HG03025 (cell line): Measurements from ENCODE around the gene SGCD.

ENCODE experiments used
- ATAC-seq: cut with Tn5 transposase; IDR thresholded peaks from one replicate; pipeline ENCODE4 v1.9.1; 2021; ENCODE audit warnings: mild to moderate bottlenecking, moderate library complexity; ENCODE audit not compliant: unreplicated experiment, low FRiP score

Gene SGCD

DNA sequence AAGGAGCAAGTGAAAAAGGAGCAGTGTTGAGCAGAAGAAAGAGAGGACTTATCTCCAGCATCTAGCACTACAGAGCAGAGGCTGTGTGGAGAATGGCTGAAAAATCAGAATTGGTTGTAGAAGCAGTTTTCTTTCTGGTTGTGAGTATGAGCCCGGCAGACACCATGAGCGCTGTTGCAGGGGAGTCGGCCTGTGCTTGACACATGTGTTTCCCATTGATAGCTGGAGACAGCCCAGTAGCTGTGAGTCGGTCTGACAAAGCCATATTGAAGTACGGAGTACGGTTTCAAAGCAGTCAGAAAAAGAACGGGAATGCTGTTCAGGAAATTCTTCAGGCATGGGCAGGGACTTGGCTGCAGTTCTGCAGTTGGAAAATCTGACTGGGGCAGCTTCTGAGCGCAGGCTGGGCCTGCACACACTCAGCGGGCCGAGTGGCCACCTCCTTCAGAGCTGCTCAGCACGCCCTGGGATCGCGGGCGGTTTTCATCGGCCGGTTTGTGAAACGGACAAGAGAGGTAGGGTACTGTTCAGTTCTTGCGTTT, at the start of gene SGCD:
TSS of gene SGCD (plus strand) at position 447 of the 542 bp plus-strand sequence.
- no peak for ATAC-seq

DNA sequence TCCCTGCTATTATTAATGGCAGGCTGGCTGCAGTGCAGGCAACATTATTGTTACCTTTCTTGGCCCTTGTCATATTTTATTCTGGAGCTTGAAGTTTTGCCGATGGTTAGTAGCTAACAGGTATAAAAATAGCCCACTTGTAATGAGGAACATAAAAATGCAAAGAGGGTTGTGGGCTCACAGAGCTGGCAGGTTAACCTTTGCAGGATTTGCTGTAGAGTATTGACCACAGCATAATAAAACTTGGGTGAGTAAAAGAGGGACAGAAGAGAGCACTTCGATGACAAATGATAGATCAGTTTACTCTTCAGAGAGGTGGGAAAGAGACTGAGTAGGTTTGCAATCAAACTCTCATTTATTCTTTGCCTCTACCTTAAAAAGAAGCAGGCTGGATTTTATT, 49.7 kb upstream of the SGCD start:
- ATAC-seq, result no peak

DNA sequence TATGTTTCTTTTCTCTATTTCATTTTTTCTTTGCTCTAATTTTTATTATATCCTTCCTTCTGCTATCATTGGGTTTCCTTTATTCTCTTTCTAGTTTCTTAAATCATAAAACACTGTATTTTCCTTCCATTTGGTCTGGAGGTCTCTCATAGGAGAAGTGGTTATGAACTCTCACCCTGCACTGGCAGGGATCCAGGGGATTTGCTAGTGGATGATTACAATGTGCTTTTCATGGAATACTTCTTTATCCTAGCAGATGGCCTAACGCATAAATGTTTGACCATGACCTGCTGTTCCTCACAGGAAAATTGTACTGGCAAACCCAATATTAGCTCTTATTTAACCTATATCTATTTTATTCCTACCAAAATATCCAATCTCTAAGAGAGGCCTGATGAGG, 31.5 kb upstream of the SGCD start:
- no peak for ATAC-seq

DNA sequence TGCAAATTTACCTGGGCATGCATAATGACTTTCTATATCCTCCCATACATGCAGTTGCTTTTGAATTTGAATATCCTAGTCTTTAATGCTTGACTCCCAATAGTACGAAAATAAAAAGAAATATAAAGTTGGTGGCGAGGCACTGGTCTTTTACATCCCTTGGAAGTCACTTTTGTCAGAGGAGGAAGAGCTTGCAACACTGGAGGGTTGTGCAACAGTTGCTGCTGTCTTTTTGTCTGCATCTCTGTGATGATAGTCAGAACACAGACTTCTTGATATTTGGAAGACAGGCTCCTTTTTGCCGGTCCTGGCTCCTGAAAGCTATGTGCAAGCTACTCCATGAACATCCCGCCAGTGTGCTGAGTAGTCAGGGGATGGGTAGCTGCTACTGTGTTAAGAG, 16.8 kb upstream of the SGCD start:
- ATAC-seq, result no peak

DNA sequence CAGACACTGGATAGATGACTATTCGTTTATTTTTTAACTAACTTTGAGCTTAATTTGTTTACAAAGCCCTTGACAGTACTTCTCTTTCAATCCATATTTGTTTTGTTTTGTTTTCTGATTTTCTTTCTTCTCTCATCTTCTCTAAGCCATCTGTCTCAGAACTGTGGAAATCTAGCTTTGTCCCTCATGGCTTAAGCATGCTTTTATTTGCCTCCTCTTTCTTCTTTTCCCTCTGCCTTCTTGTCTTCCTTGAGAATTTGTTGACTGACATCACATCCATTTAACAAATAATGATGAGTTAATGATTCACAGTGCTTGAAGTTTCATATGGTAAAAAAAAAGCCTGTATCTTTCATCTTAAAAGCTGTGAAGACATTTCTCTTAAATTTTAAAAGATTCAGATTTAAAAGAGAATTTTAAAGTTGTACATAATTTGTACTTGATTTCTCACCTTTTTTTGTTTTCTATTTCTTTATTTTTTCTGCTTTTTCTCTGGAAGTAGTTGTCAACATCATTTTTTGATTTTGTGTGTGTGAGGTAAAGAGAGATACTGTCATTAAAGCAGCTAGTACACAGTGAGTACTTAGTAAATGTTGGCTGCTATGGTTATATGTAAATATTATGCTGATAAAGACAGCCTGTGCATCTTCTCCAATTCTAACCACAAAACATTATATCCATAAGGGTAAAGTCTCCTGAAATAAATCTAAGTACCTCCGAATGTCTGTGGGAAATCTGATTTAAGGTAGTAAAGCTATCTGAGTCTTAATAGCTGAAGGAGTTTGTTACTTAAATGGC, 13.9 kb upstream of the SGCD start:
- no peak for ATAC-seq

DNA sequence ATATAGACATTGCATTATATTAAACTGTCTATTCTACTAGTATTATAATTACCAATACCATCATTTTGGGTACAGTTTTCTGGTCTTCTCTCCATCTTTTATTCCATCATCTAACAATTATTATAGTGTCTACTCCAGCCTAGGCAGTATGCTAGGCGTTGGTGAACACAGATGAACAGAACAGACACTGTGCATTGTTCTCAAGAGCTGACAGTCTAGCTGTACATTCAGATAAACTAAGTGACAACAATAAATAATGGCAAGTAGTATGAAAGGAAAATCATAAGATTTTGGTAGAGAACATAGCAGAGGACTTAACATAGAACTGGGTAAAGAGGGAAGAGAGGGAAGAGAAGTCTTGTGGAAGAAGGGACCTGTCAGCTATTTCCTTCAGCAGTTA, 12.5 kb upstream of the SGCD start:
- ATAC-seq, result no peak

DNA sequence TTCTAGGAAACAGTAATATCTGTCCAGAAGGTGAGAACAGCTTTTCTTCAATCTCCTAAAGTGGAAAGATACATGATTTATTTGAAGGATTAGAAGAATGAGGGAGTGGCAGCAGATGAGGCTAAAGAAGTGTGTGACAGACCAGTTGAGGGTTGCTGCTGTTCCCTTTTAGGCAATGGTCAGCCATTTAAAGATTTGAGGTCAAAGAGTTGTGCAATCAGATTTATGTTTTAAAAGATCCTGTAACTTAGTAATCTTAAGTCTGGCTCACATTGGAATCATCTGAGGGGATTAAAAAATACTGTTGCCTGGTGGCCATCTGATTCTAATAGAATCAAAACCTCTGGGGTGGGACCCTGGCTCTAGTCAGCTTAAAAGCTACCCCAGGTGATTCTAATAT, 4.3 kb upstream of the SGCD start:
- ATAC-seq, result no peak

DNA sequence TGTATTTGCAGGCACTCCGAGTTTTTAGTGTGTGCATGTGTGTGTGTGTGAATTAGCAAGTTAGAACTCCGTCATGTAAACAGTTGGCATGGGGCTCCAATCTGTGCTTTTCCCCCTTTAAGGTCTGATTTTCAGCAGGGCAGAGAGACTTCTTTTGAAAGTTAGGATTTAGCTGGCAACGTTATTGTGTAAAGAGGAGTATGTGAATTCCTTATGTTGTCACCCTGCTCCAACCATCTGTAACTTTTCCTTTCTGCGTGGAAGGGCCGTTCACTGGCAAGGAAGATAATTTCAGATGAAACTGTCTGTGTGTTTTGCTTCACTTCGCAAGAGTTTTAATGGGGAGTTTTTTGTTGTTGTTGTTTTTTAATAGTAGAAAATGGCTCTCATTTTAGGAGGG, 332 bp downstream of the SGCD start:
- ATAC-seq, result no peak

DNA sequence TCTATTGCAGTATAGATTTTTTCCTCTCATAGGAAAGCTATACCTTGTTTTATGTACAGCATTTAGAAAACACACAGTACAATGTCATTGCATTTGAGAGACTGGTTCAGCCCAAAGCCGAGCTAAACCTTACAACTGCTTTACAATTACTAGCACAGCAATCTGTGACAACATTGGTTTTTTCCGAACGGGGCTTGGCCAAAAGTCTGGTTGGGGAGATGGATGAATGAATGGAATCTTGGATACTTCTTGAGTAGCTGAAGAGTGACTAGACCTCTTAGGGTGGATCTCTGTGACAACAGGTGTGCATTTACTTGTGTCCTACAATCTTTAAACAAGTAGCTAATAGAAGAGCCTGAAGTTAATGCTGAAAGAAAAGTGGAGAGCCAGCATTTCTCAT, 1.2 kb downstream of the SGCD start:
- ATAC-seq, result no peak

DNA sequence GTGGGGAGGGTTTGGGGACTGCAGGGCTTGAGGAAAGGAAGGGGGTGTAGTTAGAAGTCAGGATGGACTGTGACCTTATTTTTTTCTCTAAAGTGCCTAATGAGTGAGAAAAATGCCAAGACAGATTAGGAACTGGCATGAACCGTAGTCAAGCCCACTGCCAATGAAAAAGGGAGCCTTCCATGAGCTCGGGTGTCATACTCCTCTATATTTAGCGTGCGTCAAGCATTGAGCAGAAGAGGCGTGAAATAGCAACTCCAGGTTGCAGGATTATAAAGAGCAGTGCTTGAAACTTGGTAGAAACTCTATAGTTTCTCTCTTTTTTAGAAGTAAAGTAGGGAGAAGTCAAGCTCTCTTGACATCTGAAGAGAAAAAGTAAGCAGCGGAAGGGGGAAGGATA, 1.8 kb downstream of the SGCD start:
- ATAC-seq, result no peak

DNA sequence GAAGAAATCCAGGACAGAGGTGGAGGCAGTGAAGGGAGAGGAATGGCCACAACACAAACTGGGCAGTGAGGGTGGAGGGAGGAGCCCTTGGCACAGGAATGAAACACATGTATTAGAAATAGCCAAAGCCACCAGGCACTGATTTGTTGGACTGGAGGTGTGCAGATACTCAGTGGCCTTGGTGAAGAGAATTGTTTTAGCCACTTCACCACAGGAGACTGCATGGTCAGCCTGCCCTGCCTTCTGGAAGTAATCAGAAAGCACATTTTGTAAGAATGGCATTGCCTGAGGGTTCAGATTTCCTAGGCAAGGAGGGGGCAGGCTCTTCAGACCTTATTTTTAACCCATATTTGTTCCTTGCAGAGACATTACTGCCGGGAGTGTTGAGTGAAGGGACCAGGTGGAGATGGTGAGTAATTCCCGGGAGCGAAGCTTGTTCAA, 2.2 kb downstream of the SGCD start:
- no peak for ATAC-seq

DNA sequence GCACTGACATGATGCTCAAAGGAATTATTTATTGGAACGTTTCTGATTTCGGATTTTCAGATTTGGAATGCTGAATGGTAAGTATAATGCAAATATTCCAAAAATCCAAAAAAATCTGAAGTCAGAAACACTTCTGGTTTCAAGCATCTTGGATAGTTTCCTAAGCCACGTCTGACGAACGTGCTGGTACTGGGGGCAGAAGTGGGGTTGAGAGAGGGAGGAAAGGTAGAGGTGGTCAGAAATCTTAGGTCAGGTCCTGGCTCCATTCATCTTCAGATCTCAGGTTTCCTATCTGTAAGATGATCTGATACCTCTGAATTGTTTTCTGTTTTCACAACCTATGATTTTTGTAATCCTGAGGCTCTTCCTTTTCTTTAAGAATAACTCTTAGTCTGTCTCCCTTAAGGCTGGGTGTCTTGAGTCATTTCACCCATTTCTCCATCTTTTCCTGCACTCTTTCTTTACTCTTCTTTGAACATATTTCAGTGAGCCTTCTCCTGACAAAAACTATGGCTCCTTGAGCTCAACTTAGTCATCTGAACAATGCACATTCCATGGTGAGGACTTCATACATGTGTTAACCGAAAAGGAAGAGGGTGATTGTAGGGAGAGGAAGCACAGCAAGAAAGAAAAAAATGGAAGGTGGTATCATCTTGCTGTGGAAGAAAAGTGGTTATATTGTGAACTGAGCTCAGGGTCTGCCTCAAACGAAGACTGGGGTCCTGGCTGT, 3.3 kb downstream of the SGCD start:
- ATAC-seq, result no peak

DNA sequence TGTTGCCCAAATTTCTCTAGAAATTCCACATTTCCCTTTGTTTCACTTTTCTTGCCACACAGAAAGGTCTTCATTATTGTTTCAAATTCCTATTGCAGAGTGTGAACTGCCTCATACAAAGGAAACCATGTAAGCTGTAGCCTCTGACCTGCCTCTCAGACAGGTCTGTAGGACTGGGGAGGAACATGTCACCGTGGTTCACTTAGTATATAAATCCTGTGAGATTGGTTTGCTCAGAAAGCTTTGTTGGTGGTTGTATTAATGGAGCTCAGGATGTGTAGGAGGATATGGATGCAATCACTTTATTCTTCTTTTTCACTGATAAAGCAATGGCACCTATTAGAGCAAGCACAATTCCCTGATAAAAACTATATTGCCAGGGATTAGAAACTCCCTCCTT, 4.2 kb downstream of the SGCD start:
- ATAC-seq, result no peak

DNA sequence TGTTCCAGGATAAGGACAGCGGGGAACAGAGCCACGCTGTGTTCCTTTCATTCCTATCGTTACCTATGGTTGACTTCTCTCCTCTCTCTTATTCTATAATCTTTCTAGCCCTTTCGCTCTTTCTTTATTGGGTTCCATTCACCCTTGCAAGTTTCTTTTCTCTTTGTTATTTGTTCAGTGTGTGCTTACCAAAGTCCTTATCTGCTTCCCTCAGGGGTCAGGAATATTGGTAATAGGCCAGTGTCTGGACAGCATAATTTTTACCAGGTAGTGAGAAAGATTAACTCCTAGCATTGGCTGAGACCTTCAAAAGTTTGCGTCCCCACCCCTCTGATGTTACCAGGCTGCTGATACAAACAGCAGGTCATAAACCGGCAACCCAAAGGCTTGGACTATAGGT, 4.9 kb downstream of the SGCD start:
- ATAC-seq, result no peak

DNA sequence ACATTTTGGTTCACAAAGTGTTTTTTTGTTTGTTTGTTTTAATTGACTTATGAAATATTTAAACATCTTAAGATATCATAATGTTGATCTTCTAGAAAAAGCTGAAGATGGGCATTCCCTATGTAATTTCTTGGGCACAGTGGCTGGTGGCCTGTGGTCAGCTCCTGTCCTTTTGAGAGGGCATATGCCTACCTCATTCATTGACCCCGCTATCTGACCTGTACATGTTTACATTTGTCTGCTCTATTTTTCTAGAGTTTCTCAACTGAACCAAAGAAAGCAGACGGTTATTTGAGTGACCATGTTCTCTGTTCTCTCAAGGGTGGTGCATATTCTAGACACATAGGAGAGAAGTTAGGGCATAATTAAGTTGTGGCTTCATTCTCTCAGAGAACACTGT, 5.3 kb downstream of the SGCD start:
- no peak for ATAC-seq

DNA sequence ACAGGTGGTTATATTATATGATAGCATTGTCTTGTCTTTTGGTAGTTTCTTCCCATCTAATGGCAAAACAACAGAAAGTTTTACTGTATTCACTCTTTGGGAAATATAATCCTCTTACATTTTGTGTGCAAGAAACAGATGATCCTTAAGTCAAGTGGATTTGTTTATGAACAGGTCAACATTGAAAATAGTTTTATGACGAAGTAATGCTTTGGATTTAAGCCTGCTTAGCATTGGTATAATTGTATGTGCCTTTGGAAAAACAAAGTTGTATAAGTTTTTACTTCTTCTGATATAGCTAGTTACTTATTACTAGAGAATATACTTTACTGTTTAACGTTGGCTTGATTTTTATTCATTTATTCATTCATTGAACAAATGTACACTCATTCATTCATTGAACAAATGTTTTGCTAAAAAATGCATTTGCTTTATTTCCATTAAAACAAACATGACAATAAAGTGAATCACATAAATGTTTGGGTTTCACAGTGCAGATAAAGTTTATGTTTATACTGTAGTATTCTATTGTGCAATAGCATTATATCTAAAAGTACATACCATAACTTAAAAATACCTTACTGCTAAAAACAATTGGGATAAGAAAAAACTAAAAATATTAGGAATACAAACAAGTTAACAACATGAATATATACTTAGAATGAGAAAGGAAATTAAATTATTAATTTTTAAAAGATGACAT, 12.3 kb downstream of the SGCD start:
- no peak for ATAC-seq

DNA sequence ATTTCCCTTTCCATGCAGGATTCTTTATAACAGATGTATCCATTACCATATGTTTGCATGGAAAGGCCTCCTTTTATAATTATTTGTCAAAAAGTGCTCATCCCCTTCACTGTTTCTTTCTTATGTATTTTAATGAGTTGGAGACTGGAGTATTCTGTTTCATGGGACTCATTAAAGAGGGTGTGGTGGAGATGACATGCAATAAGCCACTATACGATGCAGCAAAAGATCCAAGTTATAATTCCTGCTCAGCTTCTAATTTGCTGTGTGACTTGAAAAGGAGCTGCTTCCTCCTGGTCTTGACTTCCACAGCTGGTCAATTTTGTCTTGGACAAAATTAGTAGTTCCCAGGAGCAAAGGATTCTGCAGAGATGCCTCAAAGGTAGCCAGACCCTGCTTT, 13.9 kb downstream of the SGCD start:
- ATAC-seq, result no peak

DNA sequence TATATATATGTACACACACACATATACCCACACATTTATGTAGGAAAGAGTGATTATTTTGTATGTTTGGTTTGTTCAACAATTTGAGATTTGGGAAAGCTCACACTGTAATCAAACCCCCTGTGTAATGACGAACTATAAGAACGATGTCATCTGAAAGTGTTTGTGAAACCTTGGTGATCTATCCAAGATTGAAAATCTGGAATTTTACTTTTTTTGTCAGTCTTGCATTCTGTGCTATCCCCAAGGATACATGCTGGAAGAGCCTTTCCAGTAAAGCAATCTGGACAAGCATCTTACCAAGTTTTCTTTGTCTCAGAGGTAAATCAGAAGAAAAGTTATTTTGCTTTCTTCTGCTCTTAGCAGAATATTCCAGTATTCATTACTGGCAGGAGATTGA, 23.3 kb downstream of the SGCD start:
- ATAC-seq, result no peak

DNA sequence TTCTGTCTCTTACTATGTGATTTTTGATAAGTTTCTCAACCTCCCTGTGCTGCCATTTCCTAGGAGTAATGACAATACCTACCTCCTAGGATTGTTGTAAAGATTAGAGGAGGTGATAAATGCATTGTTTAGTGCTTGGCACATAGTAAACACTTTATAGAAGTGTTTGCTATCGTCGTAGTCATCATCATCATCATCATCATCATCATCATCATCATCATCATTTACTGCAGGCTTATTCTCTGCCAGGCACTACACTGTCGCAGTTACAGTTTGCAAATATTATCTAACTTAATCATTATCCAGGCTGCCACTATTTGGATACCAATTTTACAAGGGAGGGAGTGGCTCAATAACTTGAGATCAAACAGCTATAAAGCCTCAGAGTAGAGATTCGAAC, 24.5 kb downstream of the SGCD start:
- ATAC-seq, result no peak

DNA sequence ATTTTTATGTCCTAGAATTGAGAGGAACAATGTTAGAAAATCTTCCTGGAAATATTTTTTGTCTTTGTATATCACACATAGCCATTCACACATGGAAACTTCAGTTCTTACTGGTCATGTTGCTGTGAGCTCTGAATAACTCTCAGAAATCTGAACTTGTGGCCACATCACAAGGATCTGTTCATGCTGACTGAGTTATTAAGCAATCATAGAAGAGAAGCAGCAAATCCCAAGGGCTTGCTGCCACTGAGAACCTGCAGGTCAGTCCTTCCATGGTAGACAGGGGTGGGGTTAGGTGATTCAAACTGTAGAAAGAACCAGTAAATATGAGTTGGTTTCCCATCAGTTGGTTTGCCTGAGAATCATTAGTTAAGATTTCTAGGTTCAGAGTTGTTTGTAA, 27.6 kb downstream of the SGCD start:
- ATAC-seq, result no peak

DNA sequence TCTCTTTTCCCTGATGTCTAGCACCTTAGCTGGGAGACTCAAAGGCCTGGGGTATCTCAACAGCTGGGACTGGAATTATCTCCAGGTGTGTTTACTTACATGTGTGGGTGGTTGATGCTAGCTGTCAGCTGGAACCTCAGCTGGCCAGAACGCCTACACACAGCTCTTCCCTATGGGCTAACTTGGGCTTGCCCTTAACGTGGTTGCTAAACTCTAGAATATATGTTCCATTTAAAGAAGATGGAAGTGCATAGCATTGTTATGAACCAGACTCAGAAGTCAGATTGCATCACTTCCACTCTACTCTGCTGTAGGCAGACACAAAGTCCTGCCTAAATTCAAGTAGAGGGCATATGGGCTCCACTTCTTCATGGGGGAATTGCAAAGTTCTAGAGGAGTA, 29.3 kb downstream of the SGCD start:
- ATAC-seq, result no peak
